OCI-LY7 (cell line): ENCODE data around the gene KIF3C.

Experiments used
- CTCF ChIP-seq: fragments of 200-600 bp; sonication (generic); conservative IDR thresholded peaks from 2 replicates; pipeline ENCODE4 v1.5.1; 2014; ENCODE audit warnings: mild to moderate bottlenecking, antibody characterized with exemption, low read length, moderate library complexity, mixed read lengths
- EZH2phosphoT487 ChIP-seq: fragments of 200-600 bp; sonication (generic); IDR thresholded peaks from 2 replicates; pipeline ENCODE4 v1.6.1; 2018; ENCODE audit warnings: low read depth, borderline replicate concordance, mild to moderate bottlenecking, mixed run types, antibody characterized with exemption, low read length, moderate library complexity, mixed read lengths

GRCh38 chr2:25948437-25948836 lies 33.9 kb downstream of the KIF3C start:
- TF ChIP-seq CTCF: no peak
- no peak for TF ChIP-seq EZH2phosphoT487
